ENCODE results near the gene GATM. TPM values are rescaled to one million over a fixed set of nuclear protein-coding genes. Genes with fewer than 3 reads are reported as not detected.

The GATM gene
- total and polyA plus RNA-seq, 10 donors, result 19.3 to 69.4 (median 37.6) TPM

DNA sequence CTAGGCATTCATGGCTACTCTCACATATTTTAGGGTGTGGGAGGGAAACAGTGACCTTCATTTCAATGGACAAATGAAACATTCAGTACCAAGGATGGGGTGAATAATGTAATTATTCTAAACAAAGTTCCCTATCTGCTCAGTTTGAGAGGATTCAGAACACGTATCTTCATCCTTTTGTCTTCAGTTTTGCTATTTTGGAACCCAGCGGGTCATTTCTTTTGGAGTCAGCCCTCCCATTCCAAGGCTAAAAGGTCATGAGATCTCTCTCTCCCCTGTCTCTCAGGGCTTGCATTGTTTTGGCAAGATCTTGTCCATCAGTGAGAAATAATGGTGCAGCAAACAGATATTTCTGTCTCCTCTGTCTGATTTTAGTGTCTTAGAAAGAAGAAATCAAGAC is 16.3 kb upstream of the GATM start:
- no peak for DNase-seq
- Histone ChIP-seq H3K9me3 (no peaks in the 10 kb centered on the region), H3K4me1 (peaks cover 0 to 27% (median 9%) of the 10 kb centered on the region in 6 donors), H3K4me3 (no peak overlapping the region), H3K36me3 (no peaks in the 10 kb centered on the region), H3K27me3 (replicated peaks in 1 of 7) (no peaks in the 10 kb centered on the region), H3K27ac (no peak overlapping the region)
- intact Hi-C loops (cut with DNase I; ENCODE audit: low total_unique reads), result loop anchor here (5.0 to 10.0 kb wide), 2 partner anchors 87 to 230 kb away; no protein-coding TSS in a partner anchor
- no peak for TF ChIP-seq POLR2AphosphoS5 (IDR thresholded peaks at IDR 0.05)
- no peak for TF ChIP-seq POLR2A (IDR thresholded peaks at IDR 0.05)
- no peak for TF ChIP-seq CTCF (IDR thresholded peaks at IDR 0.05 in 8 of 11, conservative IDR thresholded peaks at IDR 0.05 in 3 of 11)
- 68 to 88% (median 80%) methylated on average over 2 of the region's 2 CpGs for WGBS, 5 donors

DNA sequence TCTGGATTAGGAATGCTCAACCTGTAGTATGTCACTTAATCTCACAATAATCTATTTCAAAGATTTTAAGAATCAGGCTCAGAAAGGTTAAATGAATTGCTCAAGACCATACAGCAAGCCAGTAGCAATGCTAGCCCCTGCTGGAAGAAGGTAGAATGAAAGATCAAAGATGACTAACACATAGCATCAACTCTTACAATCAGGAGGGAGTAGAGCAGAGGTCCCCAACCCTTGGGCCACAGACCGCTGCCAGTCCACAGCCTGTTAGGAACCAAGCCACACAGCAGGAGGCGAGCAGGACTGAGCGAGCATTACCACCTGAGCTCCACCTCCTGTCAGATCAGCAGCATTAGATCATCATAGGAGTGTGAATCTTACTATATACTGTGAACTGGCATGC is 15.5 kb upstream of the GATM start:
- intact Hi-C loops (cut with DNase I; ENCODE audit: low total_unique reads), result loop anchor here (10.0 kb wide), 1 partner anchor 229 kb away; no protein-coding TSS in a partner anchor
- Histone ChIP-seq H3K9me3 (no peaks in the 10 kb centered on the region), H3K4me3 (no peak overlapping the region), H3K27me3 (replicated peaks in 1 of 7) (no peaks in the 10 kb centered on the region), H3K36me3 (no peaks in the 10 kb centered on the region), H3K27ac (no peak overlapping the region), H3K4me1 (peaks cover 0 to 23% (median 7%) of the 10 kb centered on the region in 6 donors)
- DNase-seq, result no peak
- TF ChIP-seq POLR2A (IDR thresholded peaks at IDR 0.05), result no peak
- TF ChIP-seq POLR2AphosphoS5 (IDR thresholded peaks at IDR 0.05), result no peak
- TF ChIP-seq CTCF (IDR thresholded peaks at IDR 0.05 in 8 of 11, conservative IDR thresholded peaks at IDR 0.05 in 3 of 11), result no peak
- WGBS, 5 donors, result 83 to 93% (median 89%) methylated on average over 3 of the region's 3 CpGs

DNA sequence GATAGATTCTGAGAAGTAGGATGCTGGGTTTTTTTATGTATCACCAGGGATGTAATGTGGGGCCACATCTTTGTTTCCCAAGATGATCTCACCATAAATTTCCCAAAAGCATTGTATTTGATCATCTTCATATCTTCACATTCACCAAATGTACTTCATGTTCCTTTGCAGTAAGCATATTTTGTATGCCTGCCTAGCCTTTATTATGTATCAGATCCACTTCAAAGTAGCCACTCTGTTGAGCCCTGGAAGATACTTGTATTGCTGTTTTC is 14.2 kb upstream of the GATM start:
- no peak for DNase-seq
- Histone ChIP-seq H3K4me3 (no peak overlapping the region), H3K27ac (peak overlapping the region in 7 of 8 donors; percentile 11 to 79 (median 63)), H3K4me1 (peaks cover 0 to 23% (median 7%) of the 10 kb centered on the region in 6 donors), H3K9me3 (no peaks in the 10 kb centered on the region), H3K27me3 (replicated peaks in 1 of 7) (no peaks in the 10 kb centered on the region), H3K36me3 (no peaks in the 10 kb centered on the region)
- intact Hi-C loops (cut with DNase I; ENCODE audit: low total_unique reads), result loop anchor here (10.0 kb wide), 1 partner anchor 228 kb away; no protein-coding TSS in a partner anchor
- no peak for TF ChIP-seq POLR2AphosphoS5 (IDR thresholded peaks at IDR 0.05)
- no peak for TF ChIP-seq POLR2A (IDR thresholded peaks at IDR 0.05)
- no peak for TF ChIP-seq CTCF (IDR thresholded peaks at IDR 0.05 in 8 of 11, conservative IDR thresholded peaks at IDR 0.05 in 3 of 11)

DNA sequence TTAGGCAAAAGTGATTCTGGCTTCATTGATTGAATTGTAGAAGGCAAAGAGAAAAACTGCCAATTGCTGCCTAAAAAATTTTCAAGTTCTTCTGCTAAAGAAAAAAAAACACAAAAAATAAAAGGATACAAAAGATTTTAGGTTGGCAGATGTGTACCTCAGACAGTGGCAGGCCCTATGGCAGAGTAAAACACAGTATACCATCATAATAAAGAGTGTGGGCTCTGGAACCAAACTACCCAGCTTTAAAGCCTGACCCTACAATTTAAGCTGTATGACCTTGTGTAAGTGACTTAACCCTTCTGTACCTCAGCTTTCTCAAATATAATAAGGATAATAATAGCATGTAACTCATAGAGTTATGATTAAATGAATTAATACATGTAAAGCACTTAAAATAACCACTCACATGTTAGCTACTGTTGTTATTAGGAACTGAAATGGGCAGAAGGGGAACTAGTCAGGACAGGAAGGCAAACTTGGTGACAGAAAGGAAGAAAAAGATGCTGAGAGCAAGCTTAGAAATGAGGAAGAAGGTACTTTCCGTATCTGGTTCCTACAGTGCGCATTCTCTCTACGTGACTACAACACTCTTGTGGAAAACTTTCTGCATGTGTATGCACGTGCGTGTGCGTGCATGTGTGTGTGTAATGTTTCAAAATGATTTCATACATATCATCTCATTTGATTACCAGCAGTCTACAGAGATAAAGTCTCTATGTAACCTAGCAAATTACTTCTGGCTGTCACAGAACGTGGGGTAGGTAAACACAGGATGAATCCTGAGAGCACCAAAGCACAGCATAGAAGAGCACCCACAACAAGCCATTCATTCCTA is 13.6 kb upstream of the GATM start:
- H3K4me3 ChIP-seq, result no peak overlapping the region
- no peak for DNase-seq
- intact Hi-C loops (cut with DNase I; ENCODE audit: low total_unique reads), result loop anchor here (10.0 kb wide), 1 partner anchor 227 kb away; no protein-coding TSS in a partner anchor
- peak overlapping the region in 7 of 8 donors; percentile 23 to 79 (median 63) for H3K27ac ChIP-seq
- 20 to 33% (median 30%) methylated on average over 7 of the region's 7 CpGs for WGBS, 5 donors
- H3K9me3 ChIP-seq, result no peaks in the 10 kb centered on the region
- H3K27me3 ChIP-seq (replicated peaks in 1 of 7), result no peaks in the 10 kb centered on the region
- peak in 1 of 3 donors; percentile 5 for TF ChIP-seq POLR2A (IDR thresholded peaks at IDR 0.05)
- no peak for TF ChIP-seq CTCF (IDR thresholded peaks at IDR 0.05 in 8 of 11, conservative IDR thresholded peaks at IDR 0.05 in 3 of 11)
- peaks cover 0 to 23% (median 7%) of the 10 kb centered on the region in 6 donors for H3K4me1 ChIP-seq
- H3K36me3 ChIP-seq, result no peaks in the 10 kb centered on the region
